ENCODE data around the gene SLC51B.
"Not testable (repeated sequence)": the region's sequence is repeated elsewhere in the genome, so short reads cannot be mapped to it uniquely, and the experiment has no call there.

Gene SLC51B

GRCh38 chr15:65059931-65060596 lies 14.9 kb downstream of the SLC51B start:
- intact Hi-C loops (cut with DNase I): loop anchor here (10.0 kb wide), 1 partner anchor 45 kb away; no protein-coding TSS in a partner anchor
- no peak for DNase-seq

GRCh38 chr15:65060641-65061397 lies 15.6 kb downstream of the SLC51B start:
- peak in 41 of 42 donors; percentile 38 to 89 (median 75) for DNase-seq
- intact Hi-C loops (cut with DNase I): no loop called here

- intact Hi-C loops (cut with DNase I): no loop called here
- DNase-seq: no peak
Observed at GRCh38 chr15:65062061-65062460, 16.9 kb downstream of the SLC51B start.

- intact Hi-C loops (cut with DNase I): no loop called here
- DNase-seq: no peak
Observed at GRCh38 chr15:65062726-65063125, 17.5 kb downstream of the SLC51B start.

GRCh38 chr15:65066001-65066634 lies 20.9 kb downstream of the SLC51B start:
- intact Hi-C loops (cut with DNase I): no loop called here
- DNase-seq: no peak

GRCh38 chr15:65066635-65067316 lies 21.6 kb downstream of the SLC51B start:
- peak in 2 of 42 donors; percentile 23 to 42 for DNase-seq
- intact Hi-C loops (cut with DNase I): no loop called here

GRCh38 chr15:65067317-65067644 lies 22.1 kb downstream of the SLC51B start:
- no peak for DNase-seq
- intact Hi-C loops (cut with DNase I): no loop called here

- DNase-seq: peak in 1 of 42 donors; percentile 24
- intact Hi-C loops (cut with DNase I): no loop called here
Observed at GRCh38 chr15:65067645-65068402, 22.6 kb downstream of the SLC51B start, which contains the start of gene RASL12. TSS of gene RASL12 (minus strand) at chr15:65067991. CDS start at chr15:65067835, 156 bp downstream.

GRCh38 chr15:65068403-65068788 lies 23.2 kb downstream of the SLC51B start:
- intact Hi-C loops (cut with DNase I): no loop called here
- DNase-seq: no peak

GRCh38 chr15:65069179-65069578 lies 24.0 kb downstream of the SLC51B start:
- no peak for DNase-seq
- intact Hi-C loops (cut with DNase I): no loop called here

- no peak for DNase-seq
- intact Hi-C loops (cut with DNase I): no loop called here
Observed at GRCh38 chr15:65069779-65070546, 24.8 kb downstream of the SLC51B start.

- intact Hi-C loops (cut with DNase I): no loop called here
- DNase-seq: peak in 4 of 42 donors; percentile 46 to 56 (median 52)
Observed at GRCh38 chr15:65071381-65071811, 26.2 kb downstream of the SLC51B start.

- no peak for DNase-seq
- intact Hi-C loops (cut with DNase I): no loop called here
Observed at GRCh38 chr15:65072027-65072426, 26.8 kb downstream of the SLC51B start.

GRCh38 chr15:65072617-65073016 lies 27.4 kb downstream of the SLC51B start:
- DNase-seq: no peak
- intact Hi-C loops (cut with DNase I): no loop called here

GRCh38 chr15:65074946-65075345 lies 29.8 kb downstream of the SLC51B start:
- DNase-seq; intact Hi-C loops (cut with DNase I): not testable (repeated sequence)

- DNase-seq; intact Hi-C loops (cut with DNase I): not testable (repeated sequence)
Observed at GRCh38 chr15:65075607-65076395, 30.6 kb downstream of the SLC51B start.

All from head of caudate nucleus (tissue), 42 donors.